Vein endothelial cell (primary cell): ENCODE data around the gene NECAP2. TPM values are rescaled to one million over a fixed set of nuclear protein-coding genes. Genes with fewer than 3 reads are reported as not detected.

Source experiments
- total RNA-seq: library from RNA; depleted of rRNA; stranded (reverse); fragments of >200 nt; gene quantifications from 2 replicates; pipeline ENCODE4 v1.2.3, GENCODE V29; 2012

NECAP2 gene, protein sequence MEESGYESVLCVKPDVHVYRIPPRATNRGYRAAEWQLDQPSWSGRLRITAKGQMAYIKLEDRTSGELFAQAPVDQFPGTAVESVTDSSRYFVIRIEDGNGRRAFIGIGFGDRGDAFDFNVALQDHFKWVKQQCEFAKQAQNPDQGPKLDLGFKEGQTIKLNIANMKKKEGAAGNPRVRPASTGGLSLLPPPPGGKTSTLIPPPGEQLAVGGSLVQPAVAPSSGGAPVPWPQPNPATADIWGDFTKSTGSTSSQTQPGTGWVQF
- total RNA-seq, result 171 and 178 TPM in 2 replicates

DNA sequence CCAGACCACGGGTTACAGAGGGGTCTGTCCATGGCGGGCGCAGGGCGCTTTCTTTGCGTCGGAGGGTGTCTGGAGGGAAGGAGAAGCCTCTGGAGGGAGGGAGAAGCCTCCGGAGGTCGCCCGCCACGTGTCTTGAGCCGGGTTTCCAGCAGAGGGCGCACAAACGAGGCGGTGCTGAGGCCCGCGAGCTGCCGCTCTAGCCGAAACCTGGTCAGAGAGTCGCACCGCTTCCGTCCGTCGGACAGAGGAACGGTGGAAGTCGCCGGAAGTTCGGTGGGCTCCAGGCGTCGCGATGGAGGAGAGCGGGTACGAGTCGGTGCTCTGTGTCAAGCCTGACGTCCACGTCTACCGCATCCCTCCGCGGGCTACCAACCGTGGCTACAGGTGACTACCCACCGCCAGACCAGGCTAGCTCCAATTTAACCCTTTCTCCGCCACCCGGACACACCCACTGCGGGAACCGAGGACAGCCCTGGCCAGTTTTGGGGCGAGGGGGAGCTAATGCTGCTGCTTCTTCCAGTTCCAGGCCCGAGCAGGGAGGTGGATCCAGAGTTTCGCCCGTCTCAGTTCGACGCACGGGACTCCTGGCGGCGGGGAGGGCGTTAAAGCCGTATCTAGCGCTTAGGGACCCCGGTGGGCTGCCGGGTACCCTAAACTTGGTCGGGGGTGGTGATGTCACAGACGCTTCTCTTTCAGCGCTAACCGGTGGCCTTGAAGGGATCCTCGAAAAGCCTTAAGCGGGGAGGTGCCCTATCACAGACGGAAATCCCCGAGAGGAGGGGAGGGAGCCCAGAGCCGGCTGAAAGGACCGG is at the start of gene NECAP2:
TSS of gene NECAP2 (plus strand) at position 255 of the 812 bp plus-strand sequence. CDS start at position 293, 38 bp downstream.

DNA sequence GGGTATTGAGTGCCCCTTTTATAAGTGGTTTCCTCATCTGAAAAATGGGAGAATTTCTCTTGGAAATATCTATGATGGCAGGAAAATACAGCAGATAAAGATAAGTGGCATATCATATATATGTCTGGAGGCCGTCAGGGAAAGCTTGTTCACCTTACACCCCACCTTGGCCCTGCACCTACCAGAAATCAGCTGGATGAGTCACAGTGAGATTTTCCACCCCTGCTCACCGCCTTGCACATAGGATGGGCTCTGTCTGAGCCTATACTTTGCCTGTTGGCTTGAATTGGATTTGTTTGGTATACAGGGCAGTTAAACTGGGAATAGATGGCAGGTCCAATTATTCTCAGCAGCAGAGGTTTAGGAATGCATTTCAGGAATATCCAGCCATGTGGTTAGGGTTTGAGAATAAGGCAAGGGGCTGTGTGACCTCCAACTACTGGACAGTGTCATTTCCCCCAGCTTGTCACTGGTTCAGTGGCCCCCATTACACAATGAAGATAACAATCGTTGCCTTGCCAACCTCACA is 3.5 kb upstream of the NECAP2 start, which contains the start of gene SPATA21:
TSS of gene SPATA21 (minus strand) at position 479 of the 529 bp plus-strand sequence. CDS start 6,053 bp downstream, outside the sequence.

Other genes with a start within 250 kb of the NECAP2 start
- gene ARHGEF19, start 228.1 kb upstream of the NECAP2 start, total RNA-seq, result 2.3 and 5.9 TPM in 2 replicates
- 4.5 and 4.6 TPM in 2 replicates for gene CPLANE2, start 203.5 kb upstream of the NECAP2 start, total RNA-seq
- 17.2 and 20.3 TPM in 2 replicates for gene FBXO42, start 88.2 kb upstream of the NECAP2 start, total RNA-seq
- gene SZRD1, start 73.5 kb upstream of the NECAP2 start, total RNA-seq, result 105 TPM in 2 replicates
- gene SPATA21, start 3.3 kb upstream of the NECAP2 start, total RNA-seq, result not detected in 2 replicates
- under 0.01 TPM in 2 replicates for gene RNU1-1, start 73.6 kb downstream of the NECAP2 start, total RNA-seq
- 18.9 and 37.3 TPM in 2 replicates for gene NBPF1, start 172.8 kb downstream of the NECAP2 start, total RNA-seq
- under 0.01 TPM in 2 replicates for gene RNU1-3, start 226.2 kb downstream of the NECAP2 start, total RNA-seq